K562 (cell line): ENCODE results near the gene NAT14. TPM values are rescaled to one million over a fixed set of nuclear protein-coding genes. Genes with fewer than 3 reads are reported as not detected.

Experiments
- ATAC-seq: fragments of 200-7000 bp; cut with Tn5 transposase; 3 replicates; pipeline ENCODE4 v1.9.1; 2020; ENCODE audit warnings: moderate library complexity
- BruUV-seq: library from RNA; stranded (reverse); fragments of 400-500 nt; replicated peaks from 2 replicates; lab custom pipeline; 2021; lab: Mats Ljungman, UMichigan
- CTCF ChIA-PET: fragments of 300-600 bp; formaldehyde crosslinking; extraction: SDS; loops from one replicate; lab custom pipeline; 2021; ENCODE audit warnings: low intra/inter-chr PET ratio; lab: Yijun Ruan, JAX
- POLR2A ChIA-PET: fragments of 300-600, 350-650 bp; sonication (Branson Sonifier 250); formaldehyde crosslinking; extraction: SDS; loops from one replicate; lab custom pipeline; 2021; ENCODE audit warnings: antibody characterized with exemption, inconsistent platforms; lab: Yijun Ruan, JAX
- DNase-seq, 4 experiments: peaks; one replicate each; pipeline versions ENCODE4 v3.0.0 to v3.0.0-alpha.2; 2011 to 2018; ENCODE audit warnings: low spot score in 3 of 4, mixed read lengths in 3 of 4; ENCODE audit errors: extremely low read depth in 1 of 4
- FAIRE-seq: peaks from 2 replicates; lab custom pipeline; 2011; peaks lifted over from hg19 to GRCh38; lab: Jason Lieb, UNC
- H2AFZ ChIP-seq: 2 replicates; pipeline ENCODE4 v1.6.0; 2011; ENCODE audit warnings: low read depth, low read length, control low read depth, inconsistent platforms
- H3K27ac ChIP-seq: fragments of 200-600 bp; 3 replicates; pipeline ENCODE4 v1.8.0; 2011; ENCODE audit warnings: low read depth, mild to moderate bottlenecking, control low read depth, inconsistent platforms, low read length, moderate library complexity, mixed read lengths; ENCODE audit errors: extremely low read depth
- H3K27me3 ChIP-seq, 2 experiments: fragments of 300-600 bp in 1 of 2; 2 replicates in 1 of 2; 3 replicates in 1 of 2; pipeline versions ENCODE4 v1.6.0 to v1.8.0; 2011; ENCODE audit warnings: inconsistent platforms in 2 of 2, low read length in 2 of 2, mild to moderate bottlenecking in 1 of 2, mixed read lengths in 1 of 2, moderate library complexity in 1 of 2; ENCODE audit not compliant: control insufficient read depth in 2 of 2, insufficient read depth in 2 of 2
- H3K36me3 ChIP-seq: fragments of 300-600 bp; 3 replicates; pipeline ENCODE4 v1.8.0; 2011; ENCODE audit warnings: mild to moderate bottlenecking, low read length, inconsistent platforms; ENCODE audit not compliant: control insufficient read depth, insufficient read depth
- H3K4me1 ChIP-seq, 2 experiments: fragments of 200-600 bp in 1 of 2; replicated peaks in 1 of 2; 2 replicates in 1 of 2; 3 replicates in 1 of 2; pipeline versions ENCODE4 v1.5.1 to v1.8.0; 2011; ENCODE audit warnings: inconsistent platforms in 2 of 2, low read length in 2 of 2, mild to moderate bottlenecking in 1 of 2, mixed read lengths in 1 of 2, moderate library complexity in 1 of 2; ENCODE audit not compliant: control insufficient read depth in 2 of 2, insufficient read depth in 2 of 2
- H3K4me2 ChIP-seq: 2 replicates; pipeline ENCODE4 v1.6.1; 2011; ENCODE audit warnings: low read length, control low read depth, inconsistent platforms, mixed read lengths; ENCODE audit not compliant: insufficient read depth
- H3K4me3 ChIP-seq: fragments of 200-600 bp; sonication (generic), shearing (Covaris generic); 2 replicates; pipeline ENCODE4 v1.5.1; 2016; ENCODE audit warnings: control low read depth, inconsistent platforms
- H3K79me2 ChIP-seq: fragments of 200-600 bp; 3 replicates; pipeline ENCODE4 v1.8.0; 2011; ENCODE audit warnings: low read length, inconsistent platforms; ENCODE audit not compliant: control insufficient read depth, insufficient read depth
- H3K9ac ChIP-seq, 2 experiments: 2 replicates each; pipeline versions ENCODE4 v1.6.0 to v1.6.1; 2011; ENCODE audit warnings: low read depth in 2 of 2, low read length in 2 of 2, control low read depth in 1 of 2, inconsistent platforms in 1 of 2, mild to moderate bottlenecking in 1 of 2, mixed read lengths in 1 of 2; ENCODE audit not compliant: insufficient read depth in 1 of 2
- H3K9me1 ChIP-seq: one replicate; pipeline ENCODE4 v1.6.0; 2011; ENCODE audit warnings: inconsistent platforms, mild to moderate bottlenecking, low read length, moderate library complexity; ENCODE audit not compliant: control insufficient read depth, insufficient read depth
- H3K9me3 ChIP-seq: replicated peaks from 2 replicates; pipeline ENCODE4 v1.5.1; 2011; ENCODE audit warnings: low read depth, low read length, inconsistent platforms; ENCODE audit not compliant: control insufficient read depth, insufficient read depth
- H4K20me1 ChIP-seq: replicated peaks from 2 replicates; pipeline ENCODE4 v1.6.1; 2011; ENCODE audit warnings: low read length, inconsistent platforms, mixed read lengths; ENCODE audit not compliant: control insufficient read depth, insufficient read depth
- BACH1 ChIP-seq: fragments of 200-800 bp; sonication (Bioruptor generic); IDR thresholded peaks from 2 replicates; pipeline ENCODE4 v1.6.1; 2016; ENCODE audit warnings: missing genetic modification characterization, missing compliant biosample characterization
- NRF1 ChIP-seq, 2 experiments: fragments of 450-650 bp; IDR thresholded peaks in 1 of 2; conservative IDR thresholded peaks in 1 of 2; 2 replicates each; pipeline ENCODE4 v1.6.1; 2014; ENCODE audit warnings: mild to moderate bottlenecking in 2 of 2
- RBFOX2 ChIP-seq: fragments of 200-400 bp; formaldehyde crosslinking; IDR thresholded peaks from 2 replicates; pipeline ENCODE4 v1.6.1; 2017; ENCODE audit warnings: low read depth, mild to moderate bottlenecking, low read length, moderate library complexity
- SMAD2 ChIP-seq: fragments of 150-350 bp; IDR thresholded peaks from 2 replicates; pipeline ENCODE4 v1.6.1; 2014; ENCODE audit warnings: low read depth, mild to moderate bottlenecking, low read length
- TAF15 ChIP-seq: fragments of 200-400 bp; formaldehyde crosslinking; IDR thresholded peaks from 2 replicates; pipeline ENCODE4 v1.6.1; 2017; ENCODE audit warnings: mild to moderate bottlenecking, low read depth, low read length, moderate library complexity
- ZBTB33 ChIP-seq: sonication (generic); formaldehyde crosslinking; IDR thresholded peaks from 2 replicates; pipeline ENCODE4 v1.8.1; 2023; ENCODE audit warnings: mild to moderate bottlenecking, missing genetic modification reagents
- ZNF324 ChIP-seq: fragments of 250-450 bp; sonication (Bioruptor Pico); IDR thresholded peaks from 2 replicates; pipeline ENCODE4 v1.4.0; 2020; ENCODE audit warnings: mild to moderate bottlenecking
- WGBS: fragments of 100-300 bp; shearing (Covaris generic); methylation state at CpG from one replicate; pipeline ENCODE4 v1.1.6; 2016; ENCODE audit warnings: low coverage, mixed read lengths; ENCODE audit not compliant: insufficient coverage; ENCODE audit errors: missing lambda C conversion rate; 5-methylcytosine and 5-hydroxymethylcytosine counted together
- in situ Hi-C: fragments of 300-500 bp; cut with MboI; formaldehyde crosslinking; loops from 4 replicates; pipeline ENCODE4 v1.15.0; 2018; ENCODE audit warnings: inconsistent platforms, mixed read lengths
- intact Hi-C: fragments of 100-400 bp; cut with micrococcal nuclease; formaldehyde crosslinking; loops from 2 replicates; pipeline ENCODE4 v1.14.2; 2022
- polyA plus RNA-seq, 8 experiments: library from polyadenylated mRNA; depleted of rRNA in 4 of 8; stranded (reverse) in 5 of 8; unstranded in 3 of 8; fragments of >200 nt; fragmentation: Nextera tagmentation in 2 of 8; fragmentation: Illumina TruSeq in 1 of 8; extraction: Ambion mirVana in 2 of 8; extraction: Trizol in 1 of 8; gene quantifications; 2 replicates each; pipeline versions ENCODE4 v1.2.1 to v1.2.3, GENCODE V29; 2011 to 2014; ENCODE audit warnings: inconsistent platforms in 1 of 8, missing spikeins in 1 of 8
- total RNA-seq, 7 experiments: library from RNA; depleted of rRNA in 6 of 7; stranded (reverse); fragments of >200 nt in 6 of 7; fragmentation: Illumina TruSeq in 2 of 7; extraction: Trizol in 2 of 7; gene quantifications; 2 replicates each; pipeline versions ENCODE4 v1.2.1 to v1.2.3, GENCODE V29; 2011 to 2021; ENCODE audit warnings: low replicate concordance in 1 of 7
- TF ChIP-seq, protein P1 (sequence below), 2 experiments: fragments of 200-800 bp in 1 of 2; sonication (Bioruptor generic) in 1 of 2; sonication (generic) in 1 of 2; formaldehyde crosslinking in 1 of 2; IDR thresholded peaks in 1 of 2; conservative IDR thresholded peaks in 1 of 2; 2 replicates each; pipeline versions ENCODE4 v1.5.0 to v1.6.1; 2016 to 2020; ENCODE audit warnings: missing compliant biosample characterization in 1 of 2, missing genetic modification characterization in 1 of 2, missing genetic modification reagents in 1 of 2

The NAT14 gene
- total and polyA plus RNA-seq, 9 of the 15 experiments (the other 6 are each of a cell fraction or from before 2014, with no cell fraction given) = 2.4 to 77.0 (median 26.7) TPM

GRCh38 chr19:55482967-55483705 lies 1.9 kb upstream of the NAT14 start:
- intact Hi-C loops = no loop called here
- Histone ChIP-seq H3K36me3 (peaks cover 32% of the 10 kb centered on the region; the same call in 2 of the 3 replicates), H3K4me3 (no peak overlapping the region), H3K79me2 (peaks cover 25% of the 10 kb centered on the region), H3K9me1 (no peaks in the 10 kb centered on the region), H3K27me3 (no peaks in the 10 kb centered on the region), H3K9ac (no peak overlapping the region), H3K9me3 (no peaks in the 10 kb centered on the region), H2AFZ (no peak overlapping the region), H3K4me1 (peaks cover 28 to 69% of the 10 kb centered on the region in 2 experiments), H3K4me2 (no peak overlapping the region)
- in situ Hi-C loops = no loop called here
- ATAC-seq = no peak
- no peak for FAIRE-seq
- CTCF ChIA-PET = no interaction called here
- POLR2A ChIA-PET = interaction anchor here (0.5 to 2.1 kb wide), 4 partner anchors 11 to 103 kb away, joined by 3 to 12 read pairs (median 4); no protein-coding TSS in a partner anchor
- no TSS peak for BruUV-seq
- WGBS = 96% methylated on average over 31 of the region's 47 CpGs
- no peak for DNase-seq
- TF ChIP-seq RBFOX2 (peak; percentile 52; the same call in 1 of the 2 replicates), ZNF324 (CRISPR knock-in tag) (no peak), SMAD2 (no peak), ZBTB33 (CRISPR knock-in tag) (peak; percentile 81), BACH1 (tag) (no peak), NRF1 (conservative IDR thresholded peaks at IDR 0.05 in 1 of 2, IDR thresholded peaks at IDR 0.05 in 1 of 2) (no peak), TAF15 (no peak)
- TF ChIP-seq, protein P1, sequence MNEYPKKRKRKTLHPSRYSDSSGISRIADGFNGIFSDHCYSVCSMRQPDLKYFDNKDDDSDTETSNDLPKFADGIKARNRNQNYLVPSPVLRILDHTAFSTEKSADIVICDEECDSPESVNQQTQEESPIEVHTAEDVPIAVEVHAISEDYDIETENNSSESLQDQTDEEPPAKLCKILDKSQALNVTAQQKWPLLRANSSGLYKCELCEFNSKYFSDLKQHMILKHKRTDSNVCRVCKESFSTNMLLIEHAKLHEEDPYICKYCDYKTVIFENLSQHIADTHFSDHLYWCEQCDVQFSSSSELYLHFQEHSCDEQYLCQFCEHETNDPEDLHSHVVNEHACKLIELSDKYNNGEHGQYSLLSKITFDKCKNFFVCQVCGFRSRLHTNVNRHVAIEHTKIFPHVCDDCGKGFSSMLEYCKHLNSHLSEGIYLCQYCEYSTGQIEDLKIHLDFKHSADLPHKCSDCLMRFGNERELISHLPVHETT (CRISPR knock-in tag; conservative IDR thresholded peaks at IDR 0.05 in 1 of 2, IDR thresholded peaks at IDR 0.05 in 1 of 2) = no peak
- TF ChIP-seq, all 486 proteins: peak for 2
- Histone ChIP-seq H3K27ac (no peak overlapping the region), H4K20me1 (no peaks in the 10 kb centered on the region)
